Calu3 (cell line): Measurements from ENCODE around the gene CCDC192. TPM values are rescaled to one million over a fixed set of nuclear protein-coding genes. Genes with fewer than 3 reads are reported as not detected.

Experiments used
- BruUV-seq: library from RNA; stranded (reverse); fragments of 400-500 nt; replicated peaks from 2 replicates; lab custom pipeline; 2021; lab: Mats Ljungman, UMichigan
- CTCF ChIA-PET: fragments of 300-600 bp; sonication (Branson Sonifier 250); formaldehyde crosslinking; loops from one replicate; lab custom pipeline; 2022; ENCODE audit warnings: antibody characterized with exemption; lab: Charles Lee
- DNase-seq: peaks from one replicate; pipeline ENCODE4 v3.0.0; 2022
- H3K27ac Mint-ChIP-seq: one replicate; pipeline ENCODE4 v1.8.0; 2022; ENCODE audit warnings: mixed read lengths; ENCODE audit not compliant: unreplicated experiment
- H3K27me3 Mint-ChIP-seq: one replicate; pipeline ENCODE4 v1.8.0; 2022; ENCODE audit warnings: mixed read lengths; ENCODE audit not compliant: unreplicated experiment
- H3K36me3 Mint-ChIP-seq: one replicate; pipeline ENCODE4 v1.8.0; 2022; ENCODE audit warnings: mild to moderate bottlenecking, moderate library complexity, mixed read lengths; ENCODE audit not compliant: insufficient read depth, unreplicated experiment
- H3K4me1 Mint-ChIP-seq: one replicate; pipeline ENCODE4 v1.8.0; 2022; ENCODE audit warnings: mild to moderate bottlenecking, low read depth, mixed read lengths; ENCODE audit not compliant: unreplicated experiment
- H3K4me3 Mint-ChIP-seq: one replicate; pipeline ENCODE4 v1.8.0; 2022; ENCODE audit warnings: mild to moderate bottlenecking, low read depth, moderate library complexity, mixed read lengths; ENCODE audit not compliant: unreplicated experiment
- H3K9me3 Mint-ChIP-seq: one replicate; pipeline ENCODE4 v1.8.0; 2022; ENCODE audit warnings: low read depth, mixed read lengths; ENCODE audit not compliant: unreplicated experiment
- CTCF ChIP-seq: fragments of 200-600 bp; IDR thresholded peaks from one replicate; pipeline ENCODE4 v1.8.0; 2022; ENCODE audit warnings: antibody characterized with exemption; ENCODE audit not compliant: unreplicated experiment
- intact Hi-C: fragments of 100-400 bp; cut with micrococcal nuclease; formaldehyde crosslinking; loops from one replicate; pipeline ENCODE4 v1.10.0; 2022; ENCODE audit not compliant: unreplicated experiment
- total RNA-seq: library from RNA; stranded (reverse); gene quantifications from 2 replicates; pipeline ENCODE4 v1.2.3, GENCODE V29; 2022

The CCDC192 gene
- total RNA-seq, 1 experiment from 2014 or later: 2.5 TPM

GRCh38 chr5:127700237-127700766, 2.9 kb upstream of the CCDC192 start:
- no peak for DNase-seq
- H3K36me3 Mint-ChIP-seq: no peaks in the 10 kb centered on the region
- no peaks in the 10 kb centered on the region for H3K9me3 Mint-ChIP-seq
- H3K27me3 Mint-ChIP-seq: peaks cover 32% of the 10 kb centered on the region
- no peak for TF ChIP-seq CTCF
- CTCF ChIA-PET: interaction anchor here (0.6 kb wide), 1 partner anchor 311 kb away, joined by 8 read pairs; no protein-coding TSS in a partner anchor
- no TSS peak for BruUV-seq
- no peak overlapping the region for H3K4me3 Mint-ChIP-seq
- intact Hi-C loops: no loop called here
- H3K27ac Mint-ChIP-seq: no peak overlapping the region
- H3K4me1 Mint-ChIP-seq: peaks cover 30% of the 10 kb centered on the region

GRCh38 chr5:127702434-127702833, 757 bp upstream of the CCDC192 start:
- TF ChIP-seq CTCF: no peak
- no peaks in the 10 kb centered on the region for H3K9me3 Mint-ChIP-seq
- no peak overlapping the region for H3K4me3 Mint-ChIP-seq
- BruUV-seq: no TSS peak
- CTCF ChIA-PET: interaction anchor here (0.6 kb wide), 1 partner anchor 101 kb away, joined by 3 read pairs; no protein-coding TSS in a partner anchor
- no peak overlapping the region for H3K27ac Mint-ChIP-seq
- H3K4me1 Mint-ChIP-seq: peaks cover 24% of the 10 kb centered on the region
- no peak for DNase-seq
- H3K36me3 Mint-ChIP-seq: no peaks in the 10 kb centered on the region
- H3K27me3 Mint-ChIP-seq: peaks cover 32% of the 10 kb centered on the region
- intact Hi-C loops: no loop called here

- H3K9me3 Mint-ChIP-seq: no peaks in the 10 kb centered on the region
- DNase-seq: peak; percentile 30
- no TSS peak for BruUV-seq
- H3K27ac Mint-ChIP-seq: peak overlapping the region; percentile 64
- peaks cover 16% of the 10 kb centered on the region for H3K4me1 Mint-ChIP-seq
- intact Hi-C loops: no loop called here
- H3K27me3 Mint-ChIP-seq: peaks cover 14% of the 10 kb centered on the region
- no peaks in the 10 kb centered on the region for H3K36me3 Mint-ChIP-seq
- no peak overlapping the region for H3K4me3 Mint-ChIP-seq
- TF ChIP-seq CTCF: no peak
- CTCF ChIA-PET: no interaction called here
Measured at GRCh38 chr5:127705120-127705892, 2.1 kb downstream of the CCDC192 start.

DNA sequence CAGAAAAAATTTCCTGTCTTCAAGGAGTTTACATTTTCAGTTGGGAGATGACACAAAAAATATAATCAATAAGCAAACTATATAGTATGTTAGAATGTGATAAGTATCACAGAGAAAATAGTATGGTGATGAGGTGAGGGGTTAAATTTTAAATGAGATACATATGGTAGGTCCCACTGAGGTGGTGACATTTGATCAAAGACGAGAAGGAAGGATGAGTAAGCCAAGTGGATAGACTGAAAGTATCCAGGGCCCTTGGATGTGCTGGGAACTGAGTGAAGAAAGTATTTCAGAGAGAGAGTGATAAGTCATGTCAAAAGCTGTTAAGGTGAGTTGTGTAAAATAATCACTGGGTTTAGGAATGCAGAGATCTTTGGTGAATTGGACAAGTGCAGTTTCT, 3.5 kb downstream of the CCDC192 start:
- Mint-ChIP-seq H3K27me3 (peaks cover 12% of the 10 kb centered on the region), H3K36me3 (no peaks in the 10 kb centered on the region), H3K27ac (no peak overlapping the region), H3K4me3 (no peak overlapping the region), H3K9me3 (no peaks in the 10 kb centered on the region), H3K4me1 (peaks cover 16% of the 10 kb centered on the region)
- BruUV-seq: no TSS peak
- no peak for TF ChIP-seq CTCF
- no peak for DNase-seq
- CTCF ChIA-PET: no interaction called here
- intact Hi-C loops: no loop called here
